Measurements from ENCODE around the gene PCDHGB3. TPM values are rescaled to one million over a fixed set of nuclear protein-coding genes. Genes with fewer than 3 reads are reported as not detected.
"Not testable (repeated sequence)": the region's sequence is repeated elsewhere in the genome, so short reads cannot be mapped to it uniquely, and the experiment has no call there.

The PCDHGB3 gene
- total RNA-seq, 1 experiment from 2014 or later = 1.6 TPM

GRCh38 chr5:141356950-141357349 is 13.1 kb upstream of the PCDHGB3 start:
- no peak for DNase-seq (ENCODE audit: low read depth)

DNA sequence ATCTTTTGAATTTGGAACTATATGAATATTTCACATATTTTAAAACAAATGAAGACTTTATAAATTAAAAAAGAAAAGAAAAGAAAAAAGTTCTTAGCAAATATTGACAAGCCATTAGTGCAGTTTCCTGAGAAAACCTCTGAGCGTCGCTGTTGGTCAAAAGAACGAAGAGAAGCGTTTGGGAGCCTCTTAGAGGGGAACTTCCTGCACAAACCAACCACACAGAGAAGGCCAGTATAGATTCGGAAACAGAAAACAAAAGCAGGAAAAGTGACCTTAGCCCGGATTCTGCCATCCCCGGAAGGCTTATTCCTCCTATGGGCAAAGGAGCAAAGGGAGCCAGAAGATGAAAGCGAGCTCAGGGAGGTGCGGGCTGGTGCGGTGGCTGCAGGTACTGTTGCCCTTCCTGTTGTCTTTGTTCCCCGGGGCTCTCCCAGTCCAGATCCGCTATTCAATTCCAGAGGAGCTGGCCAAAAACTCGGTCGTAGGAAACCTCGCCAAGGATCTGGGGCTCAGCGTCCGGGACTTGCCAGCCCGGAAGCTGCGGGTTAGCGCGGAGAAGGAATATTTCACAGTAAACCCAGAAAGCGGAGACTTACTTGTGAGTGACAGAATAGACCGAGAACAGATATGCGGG is 10.1 kb upstream of the PCDHGB3 start, which contains the start of gene PCDHGB2:
Gene PCDHGB2, plus strand, starts transcription at position 205 of the 637 bp plus-strand sequence. Its CDS starts 142 bp downstream, at position 347.
- peak; percentile 73 for DNase-seq (ENCODE audit: low read depth)

- DNase-seq (ENCODE audit: low read depth) = no peak
Measured at GRCh38 chr5:141360685-141361084, 9.4 kb upstream of the PCDHGB3 start.

- no peak for DNase-seq (ENCODE audit: low read depth)
Measured at GRCh38 chr5:141362719-141363118, 7.3 kb upstream of the PCDHGB3 start.

- DNase-seq (ENCODE audit: low read depth) = no peak
Measured at GRCh38 chr5:141363952-141364660, 5.9 kb upstream of the PCDHGB3 start, which contains the start of gene PCDHGA5. PCDHGA5 (plus strand) TSS chr5:141364162; CDS start chr5:141364331, 169 bp downstream.

DNA sequence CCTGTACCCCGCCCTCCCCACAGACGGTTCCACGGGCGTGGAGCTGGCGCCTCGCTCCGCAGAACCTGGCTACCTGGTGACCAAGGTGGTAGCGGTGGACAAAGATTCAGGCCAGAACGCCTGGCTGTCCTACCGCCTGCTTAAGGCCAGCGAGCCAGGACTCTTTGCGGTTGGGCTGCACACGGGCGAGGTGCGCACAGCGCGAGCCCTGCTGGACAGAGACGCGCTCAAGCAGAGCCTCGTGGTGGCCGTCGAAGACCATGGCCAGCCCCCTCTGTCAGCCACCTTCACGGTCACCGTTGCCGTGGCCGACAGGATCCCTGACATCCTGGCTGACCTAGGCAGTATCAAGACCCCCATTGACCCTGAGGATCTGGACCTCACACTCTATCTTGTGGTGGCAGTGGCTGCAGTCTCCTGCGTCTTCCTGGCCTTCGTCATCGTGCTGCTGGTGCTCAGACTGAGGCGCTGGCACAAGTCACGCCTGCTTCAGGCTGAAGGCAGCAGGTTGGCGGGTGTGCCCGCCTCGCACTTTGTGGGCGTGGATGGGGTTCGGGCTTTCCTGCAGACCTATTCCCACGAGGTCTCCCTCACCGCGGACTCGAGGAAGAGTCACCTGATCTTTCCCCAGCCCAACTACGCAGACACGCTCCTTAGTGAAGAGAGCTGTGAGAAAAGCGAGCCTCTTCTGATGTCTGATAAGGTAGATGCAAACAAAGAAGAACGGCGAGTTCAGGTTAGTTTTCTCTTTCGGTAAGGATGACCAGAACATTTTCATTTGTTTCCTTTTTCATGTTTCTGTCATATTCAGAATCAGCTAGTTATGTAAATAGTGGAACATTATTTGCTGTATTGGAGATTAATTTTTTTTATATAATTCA is 3.8 kb upstream of the PCDHGB3 start:
- no peak for DNase-seq (ENCODE audit: low read depth)

DNA sequence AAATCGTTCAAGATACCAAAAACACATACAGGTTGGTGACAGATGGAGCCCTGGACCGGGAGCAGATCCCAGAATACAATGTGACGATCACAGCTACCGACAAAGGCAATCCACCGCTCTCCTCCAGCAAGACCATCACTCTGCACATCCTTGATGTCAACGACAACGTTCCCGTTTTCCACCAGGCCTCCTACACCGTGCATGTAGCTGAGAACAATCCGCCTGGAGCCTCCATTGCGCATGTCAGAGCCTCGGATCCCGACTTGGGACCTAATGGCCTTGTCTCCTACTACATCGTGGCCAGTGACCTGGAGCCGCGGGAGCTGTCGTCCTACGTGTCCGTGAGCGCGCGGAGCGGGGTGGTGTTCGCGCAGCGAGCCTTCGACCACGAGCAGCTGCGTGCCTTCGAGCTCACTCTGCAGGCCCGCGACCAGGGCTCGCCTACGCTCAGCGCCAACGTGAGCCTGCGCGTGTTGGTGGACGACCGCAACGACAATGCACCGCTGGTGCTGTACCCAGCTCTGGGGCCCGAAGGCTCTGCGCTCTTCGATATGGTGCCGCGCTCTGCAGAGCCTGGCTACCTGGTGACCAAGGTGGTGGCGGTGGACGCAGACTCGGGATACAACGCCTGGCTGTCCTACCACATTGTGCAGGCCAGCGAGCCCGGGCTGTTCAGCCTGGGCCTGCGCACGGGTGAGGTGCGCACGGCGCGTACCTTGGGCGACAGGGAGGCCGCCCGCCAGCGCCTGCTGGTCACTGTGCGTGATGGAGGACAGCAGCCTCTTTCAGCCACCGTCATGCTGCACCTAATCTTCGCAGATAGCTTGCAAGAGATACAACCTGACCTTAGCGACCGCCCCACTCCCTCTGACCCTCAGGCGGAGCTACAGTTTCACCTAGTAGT is 1.8 kb downstream of the PCDHGB3 start:
- DNase-seq (ENCODE audit: low read depth) = no peak

DNA sequence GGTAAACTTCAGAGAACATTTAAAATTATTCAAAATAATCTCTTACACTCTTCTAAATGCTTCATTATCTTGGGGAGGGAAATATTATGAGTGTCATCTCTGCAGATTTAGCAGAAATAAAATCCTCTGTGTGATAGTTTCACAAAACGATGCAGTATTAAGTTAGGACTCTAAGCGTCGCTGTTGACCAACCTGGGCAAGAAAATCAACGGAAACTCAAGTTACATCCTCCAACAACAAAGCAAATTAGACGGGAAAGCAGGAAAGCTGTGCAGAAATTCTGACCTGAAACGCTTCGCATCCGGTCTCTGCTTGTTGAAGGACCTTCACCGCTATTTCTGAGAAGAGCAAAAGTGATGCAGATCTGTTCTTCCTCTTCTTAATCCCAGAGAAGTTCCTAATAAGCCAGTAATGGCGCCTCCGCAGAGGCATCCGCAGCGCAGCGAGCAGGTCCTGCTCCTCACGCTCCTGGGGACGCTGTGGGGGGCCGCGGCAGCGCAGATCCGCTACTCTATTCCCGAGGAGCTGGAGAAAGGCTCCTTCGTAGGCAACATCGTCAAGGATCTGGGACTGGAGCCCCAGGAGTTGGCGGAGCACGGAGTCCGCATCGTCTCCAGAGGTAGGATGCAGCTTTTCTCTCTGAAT is 3.8 kb downstream of the PCDHGB3 start, which contains the start of gene PCDHGA6:
Gene PCDHGA6, plus strand, starts transcription at position 219 of the 645 bp plus-strand sequence. Its CDS starts 193 bp downstream, at position 412.
- DNase-seq (ENCODE audit: low read depth) = no peak

- no peak for DNase-seq (ENCODE audit: low read depth)
Measured at GRCh38 chr5:141374627-141375026, 4.6 kb downstream of the PCDHGB3 start.

DNA sequence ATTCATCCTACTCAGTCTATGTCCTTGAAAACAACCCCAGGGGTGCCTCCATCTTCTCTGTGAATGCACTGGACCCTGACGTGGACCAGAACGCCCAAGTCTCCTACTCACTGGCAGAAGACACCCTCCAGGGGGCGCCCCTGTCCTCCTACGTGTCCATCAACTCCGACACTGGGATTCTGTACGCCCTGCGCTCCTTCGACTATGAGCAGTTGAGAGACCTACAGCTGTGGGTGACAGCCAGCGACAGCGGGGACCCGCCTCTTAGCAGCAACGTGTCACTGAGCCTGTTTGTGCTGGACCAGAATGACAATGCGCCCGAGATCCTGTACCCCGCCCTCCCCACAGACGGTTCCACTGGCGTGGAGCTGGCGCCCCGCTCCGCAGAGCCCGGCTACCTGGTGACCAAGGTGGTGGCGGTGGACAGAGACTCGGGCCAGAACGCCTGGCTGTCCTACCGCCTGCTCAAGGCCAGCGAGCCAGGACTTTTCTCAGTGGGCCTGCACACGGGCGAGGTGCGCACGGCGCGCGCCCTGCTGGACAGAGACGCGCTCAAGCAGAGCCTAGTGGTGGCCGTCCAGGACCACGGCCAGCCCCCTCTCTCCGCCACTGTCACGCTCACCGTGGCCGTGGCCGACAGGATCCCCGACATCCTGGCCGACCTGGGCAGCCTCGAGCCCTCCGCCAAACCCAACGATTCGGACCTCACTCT is 5.6 kb downstream of the PCDHGB3 start:
- not testable (repeated sequence) for DNase-seq (ENCODE audit: low read depth)

- DNase-seq (ENCODE audit: low read depth) = no peak
Measured at GRCh38 chr5:141382469-141383294, 12.6 kb downstream of the PCDHGB3 start, which contains the start of gene PCDHGA7. PCDHGA7 (plus strand) TSS chr5:141382742; CDS start chr5:141382900, 158 bp downstream.

- no peak for DNase-seq (ENCODE audit: low read depth)
Measured at GRCh38 chr5:141383345-141383744, 13.3 kb downstream of the PCDHGB3 start.

GRCh38 chr5:141384471-141385267 is 14.6 kb downstream of the PCDHGB3 start:
- no peak for DNase-seq (ENCODE audit: low read depth)

GRCh38 chr5:141387557-141388311 is 17.7 kb downstream of the PCDHGB3 start, which contains the start of gene PCDHGB4:
PCDHGB4 (plus strand) TSS chr5:141387698; CDS start chr5:141387885, 187 bp downstream.
- DNase-seq (ENCODE audit: low read depth) = not testable (repeated sequence)

DNA sequence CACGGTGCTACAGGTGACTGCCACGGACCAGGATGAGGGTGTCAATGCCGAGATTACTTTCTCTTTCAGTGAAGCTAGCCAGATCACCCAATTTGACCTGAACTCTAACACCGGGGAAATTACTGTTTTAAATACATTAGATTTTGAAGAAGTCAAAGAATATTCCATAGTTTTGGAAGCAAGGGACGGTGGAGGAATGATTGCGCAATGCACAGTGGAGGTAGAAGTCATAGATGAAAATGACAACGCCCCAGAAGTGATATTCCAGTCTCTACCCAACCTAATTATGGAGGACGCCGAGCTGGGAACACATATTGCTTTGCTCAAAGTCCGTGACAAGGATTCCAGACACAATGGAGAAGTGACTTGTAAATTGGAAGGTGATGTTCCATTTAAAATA is 18.6 kb downstream of the PCDHGB3 start:
- DNase-seq (ENCODE audit: low read depth) = no peak

- no peak for DNase-seq (ENCODE audit: low read depth)
Measured at GRCh38 chr5:141389153-141390042, 19.4 kb downstream of the PCDHGB3 start.
